Neural progenitor cell (in vitro differentiated cells): Measurements from ENCODE around the gene AOC3.

Experiments used
- EZH2 ChIP-seq: fragments of 200-600 bp; sonication (generic); IDR thresholded peaks from 2 replicates; pipeline ENCODE4 v1.6.1; 2017; ENCODE audit warnings: antibody characterized with exemption, mild to moderate bottlenecking, moderate library complexity
- EZH2phosphoT487 ChIP-seq: fragments of 200-600 bp; sonication (generic); IDR thresholded peaks from 2 replicates; pipeline ENCODE4 v1.6.1; 2017; ENCODE audit warnings: antibody characterized with exemption
- TF ChIP-seq, protein P1 (sequence below): fragments of 200-600 bp; sonication (generic); IDR thresholded peaks from 2 replicates; pipeline ENCODE4 v1.5.1; 2017; ENCODE audit warnings: antibody characterized with exemption, mild to moderate bottlenecking

GRCh38 chr17:42827472-42827871 lies 23.5 kb upstream of the AOC3 start:
- TF ChIP-seq, protein P1, sequence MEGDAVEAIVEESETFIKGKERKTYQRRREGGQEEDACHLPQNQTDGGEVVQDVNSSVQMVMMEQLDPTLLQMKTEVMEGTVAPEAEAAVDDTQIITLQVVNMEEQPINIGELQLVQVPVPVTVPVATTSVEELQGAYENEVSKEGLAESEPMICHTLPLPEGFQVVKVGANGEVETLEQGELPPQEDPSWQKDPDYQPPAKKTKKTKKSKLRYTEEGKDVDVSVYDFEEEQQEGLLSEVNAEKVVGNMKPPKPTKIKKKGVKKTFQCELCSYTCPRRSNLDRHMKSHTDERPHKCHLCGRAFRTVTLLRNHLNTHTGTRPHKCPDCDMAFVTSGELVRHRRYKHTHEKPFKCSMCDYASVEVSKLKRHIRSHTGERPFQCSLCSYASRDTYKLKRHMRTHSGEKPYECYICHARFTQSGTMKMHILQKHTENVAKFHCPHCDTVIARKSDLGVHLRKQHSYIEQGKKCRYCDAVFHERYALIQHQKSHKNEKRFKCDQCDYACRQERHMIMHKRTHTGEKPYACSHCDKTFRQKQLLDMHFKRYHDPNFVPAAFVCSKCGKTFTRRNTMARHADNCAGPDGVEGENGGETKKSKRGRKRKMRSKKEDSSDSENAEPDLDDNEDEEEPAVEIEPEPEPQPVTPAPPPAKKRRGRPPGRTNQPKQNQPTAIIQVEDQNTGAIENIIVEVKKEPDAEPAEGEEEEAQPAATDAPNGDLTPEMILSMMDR: no peak
- TF ChIP-seq EZH2 (no peak), EZH2phosphoT487 (no peak)
